GM21447 (cell line): ENCODE measurements around the gene SMARCB1.

Experiments used
- ATAC-seq: cut with Tn5 transposase; IDR thresholded peaks from one replicate; pipeline ENCODE4 v1.9.1; 2021; ENCODE audit not compliant: unreplicated experiment

Gene SMARCB1

DNA sequence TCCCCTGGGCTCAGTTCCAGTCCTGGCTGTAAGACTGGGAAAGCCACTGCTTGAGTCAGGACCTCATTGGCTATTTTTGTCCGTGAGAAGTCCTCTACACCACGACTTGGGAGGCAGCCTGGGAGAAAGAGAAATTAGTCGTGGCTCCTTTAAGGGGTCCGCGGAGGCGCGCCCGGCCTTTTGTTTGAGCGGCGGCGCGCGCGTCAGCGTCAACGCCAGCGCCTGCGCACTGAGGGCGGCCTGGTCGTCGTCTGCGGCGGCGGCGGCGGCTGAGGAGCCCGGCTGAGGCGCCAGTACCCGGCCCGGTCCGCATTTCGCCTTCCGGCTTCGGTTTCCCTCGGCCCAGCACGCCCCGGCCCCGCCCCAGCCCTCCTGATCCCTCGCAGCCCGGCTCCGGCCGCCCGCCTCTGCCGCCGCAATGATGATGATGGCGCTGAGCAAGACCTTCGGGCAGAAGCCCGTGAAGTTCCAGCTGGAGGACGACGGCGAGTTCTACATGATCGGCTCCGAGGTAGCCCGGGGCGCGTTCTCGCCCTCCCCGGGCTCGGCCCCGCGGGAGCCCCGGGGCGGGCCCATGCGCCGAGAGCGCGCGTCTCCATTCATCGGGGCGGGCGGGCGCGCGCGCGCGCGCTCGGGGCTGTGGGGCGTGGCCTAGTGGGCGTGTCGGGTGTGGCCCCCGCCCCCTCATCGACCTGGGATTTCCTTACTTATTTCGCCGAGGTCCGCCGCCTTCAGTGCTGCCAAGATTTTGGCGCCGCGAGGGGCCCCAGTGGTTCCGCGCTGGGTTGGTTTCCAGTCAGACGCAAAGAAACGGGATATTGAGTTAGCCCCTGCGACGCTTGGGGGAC, at the start of gene SMARCB1:
TSS of gene SMARCB1 (plus strand) at position 215 of the 848 bp plus-strand sequence. CDS start at position 419, 204 bp downstream.
- peak; percentile 61 for ATAC-seq

DNA sequence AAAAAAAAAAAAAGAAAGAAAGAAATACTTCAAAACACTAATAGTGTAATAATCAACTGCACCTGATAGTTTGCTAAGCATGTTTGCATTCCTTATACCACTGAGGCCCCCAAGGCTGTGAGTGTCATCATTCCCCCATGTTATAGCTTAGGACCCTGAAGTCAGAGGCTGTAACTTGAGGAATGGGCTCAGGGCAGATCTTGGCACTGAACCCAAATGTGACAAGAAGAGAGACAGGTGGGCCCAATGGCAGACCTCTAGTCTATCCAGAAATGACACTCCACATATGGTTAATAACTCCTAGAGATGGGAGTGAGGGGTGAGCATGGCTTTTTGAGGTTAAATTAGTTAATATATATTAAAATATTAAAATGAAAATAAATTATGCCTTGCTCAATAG, 49.1 kb upstream of the SMARCB1 start:
- no peak for ATAC-seq

DNA sequence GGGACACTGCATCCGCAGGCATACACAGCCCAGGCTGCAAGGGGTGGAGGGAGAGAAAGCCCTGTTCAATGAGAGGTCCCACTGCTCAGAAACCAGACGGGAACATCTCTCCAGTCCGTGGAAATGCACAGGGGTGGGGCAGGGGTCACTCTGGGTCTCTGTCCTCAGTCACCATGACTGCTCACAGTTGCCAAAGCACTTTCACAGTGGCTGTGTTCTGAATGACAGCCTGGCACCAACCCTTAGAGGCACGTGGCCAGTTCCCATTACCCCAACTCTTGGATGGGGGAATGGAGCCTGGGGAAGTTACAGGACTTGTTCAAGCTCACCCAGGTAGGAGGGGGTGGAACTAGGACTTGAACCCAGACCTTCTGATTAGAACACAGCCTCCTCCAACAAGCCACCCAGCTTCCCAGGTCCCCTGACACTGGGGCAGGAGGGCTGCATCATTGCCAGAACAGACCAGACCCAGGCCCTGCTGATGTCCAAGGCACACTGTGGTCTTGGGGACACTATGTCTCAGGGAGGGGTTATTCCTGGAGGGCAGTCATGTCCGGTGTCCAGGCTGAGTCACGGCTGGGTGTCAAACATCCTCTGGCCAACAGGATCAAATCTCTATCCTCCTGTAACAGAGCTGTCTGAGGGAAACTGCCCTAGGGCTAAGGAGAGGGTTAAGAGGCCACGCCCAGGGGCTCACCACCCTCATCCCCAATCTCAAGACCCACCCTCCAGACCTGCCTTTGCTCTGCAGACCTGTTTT, 44.1 kb upstream of the SMARCB1 start:
- ATAC-seq: no peak

DNA sequence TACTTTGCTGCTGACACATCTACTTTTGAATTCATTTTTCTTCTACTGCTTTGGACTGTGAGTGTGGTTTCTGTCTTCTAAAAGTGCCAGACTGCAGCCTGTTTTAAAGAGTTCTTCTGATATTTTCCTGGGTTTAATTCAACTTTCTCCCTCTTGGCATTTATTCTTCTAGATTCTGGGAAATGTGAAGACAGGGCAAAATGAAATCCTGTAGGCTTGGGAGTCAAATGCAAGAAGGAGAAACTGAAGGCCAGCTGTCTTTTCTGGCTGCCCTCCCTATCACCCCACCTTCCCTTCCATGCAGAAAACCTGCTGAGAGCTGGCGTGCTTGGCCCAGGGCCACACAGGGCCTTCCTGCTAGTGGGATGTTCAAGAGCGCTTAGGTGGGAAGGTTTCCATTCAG, 43.5 kb upstream of the SMARCB1 start:
- ATAC-seq: no peak

DNA sequence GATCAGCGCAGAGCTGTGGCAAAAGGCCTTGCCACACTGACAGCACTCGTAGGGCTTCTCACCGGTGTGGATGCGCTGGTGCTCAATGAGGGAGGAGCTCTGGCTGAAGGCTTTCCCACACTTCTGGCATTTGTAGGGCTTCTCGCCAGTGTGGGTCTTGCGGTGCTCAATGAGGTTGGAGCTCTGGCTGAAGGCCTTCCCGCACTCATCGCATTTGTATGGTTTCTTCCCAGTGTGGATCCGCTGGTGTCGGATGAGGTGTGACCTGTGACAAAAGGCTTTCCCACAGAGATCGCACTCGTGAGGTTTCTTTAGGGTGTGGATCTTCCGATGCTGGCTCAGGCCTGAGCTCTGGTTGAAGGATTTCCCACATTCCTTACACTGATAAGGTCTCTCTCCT, 42.8 kb upstream of the SMARCB1 start:
- ATAC-seq: no peak

DNA sequence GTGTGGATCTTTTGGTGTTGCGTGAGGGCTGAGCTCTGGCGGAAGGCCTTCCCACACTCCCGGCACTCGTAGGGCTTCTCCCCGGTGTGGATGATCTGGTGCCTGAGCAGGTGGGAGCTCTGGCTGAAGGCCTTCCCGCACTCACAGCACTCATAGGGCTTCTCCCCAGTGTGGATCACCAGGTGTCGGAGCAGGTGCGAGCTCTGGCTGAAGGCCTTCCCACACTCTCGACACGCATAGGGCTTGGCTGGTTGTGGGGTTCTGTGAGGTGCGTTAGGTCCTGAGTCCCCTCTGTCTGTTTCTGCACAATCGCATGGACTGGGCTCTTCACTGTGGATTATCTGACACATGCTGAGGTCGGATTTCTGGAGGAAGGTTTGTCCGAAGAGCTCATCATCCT, 42.3 kb upstream of the SMARCB1 start:
- ATAC-seq: no peak

DNA sequence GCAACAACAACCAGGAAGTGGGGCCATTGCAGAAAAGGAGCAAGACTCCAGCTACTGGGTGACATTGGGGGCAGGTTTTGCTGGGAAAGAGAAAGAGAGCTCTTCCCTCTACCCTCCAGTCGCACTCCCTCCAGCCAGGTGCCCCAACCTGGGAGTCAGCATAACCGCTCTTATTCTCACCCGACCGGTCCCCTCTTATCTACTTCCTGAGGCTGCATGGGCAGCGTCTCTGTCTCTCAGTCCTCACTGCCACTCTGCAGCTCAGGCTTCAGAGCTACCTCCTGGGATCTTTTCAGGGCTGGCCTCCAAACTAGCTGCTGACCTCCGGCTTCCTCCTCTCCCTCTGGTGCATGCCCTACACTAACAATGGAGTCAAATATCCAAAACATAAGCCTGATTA, 41.0 kb upstream of the SMARCB1 start:
- no peak for ATAC-seq

DNA sequence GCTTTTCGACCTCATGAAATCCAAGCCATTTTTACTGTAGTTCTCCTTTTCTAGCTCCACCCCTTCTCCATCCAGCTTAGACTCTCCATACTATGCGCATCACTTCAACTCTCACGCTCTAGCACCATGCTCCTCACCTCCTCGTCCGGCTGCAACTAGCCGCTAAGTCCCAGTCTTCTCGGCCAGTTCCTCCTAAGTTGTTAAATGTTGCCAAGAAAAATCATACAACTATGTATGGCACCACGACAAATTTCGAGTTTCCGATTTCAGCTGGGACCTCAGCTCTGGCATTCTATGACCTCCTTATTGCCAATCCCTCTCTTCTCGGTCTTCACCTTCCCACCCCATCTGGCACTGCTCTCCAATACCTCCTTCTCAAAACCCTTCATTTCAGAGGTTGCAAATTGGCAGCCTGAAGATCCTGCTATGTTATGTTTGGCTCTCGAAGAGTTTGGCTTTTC, 36.9 kb upstream of the SMARCB1 start:
- no peak for ATAC-seq

DNA sequence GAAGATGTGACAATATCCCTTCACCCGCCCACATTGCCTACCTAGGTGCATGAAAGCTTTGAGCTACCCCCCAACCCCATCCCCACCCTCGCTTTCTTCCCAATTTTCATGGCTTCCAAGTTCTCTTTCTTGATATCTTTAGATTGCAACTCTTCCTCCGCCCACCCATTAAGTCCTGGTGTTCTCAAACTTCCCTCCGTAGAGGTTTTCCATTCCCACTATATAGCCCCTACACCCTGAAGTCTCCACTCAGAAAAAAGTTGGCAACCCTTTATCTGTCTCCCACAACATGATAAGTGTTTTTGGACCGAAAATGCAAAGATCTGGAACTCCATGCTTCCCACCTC, 36.4 kb upstream of the SMARCB1 start:
- ATAC-seq: no peak

DNA sequence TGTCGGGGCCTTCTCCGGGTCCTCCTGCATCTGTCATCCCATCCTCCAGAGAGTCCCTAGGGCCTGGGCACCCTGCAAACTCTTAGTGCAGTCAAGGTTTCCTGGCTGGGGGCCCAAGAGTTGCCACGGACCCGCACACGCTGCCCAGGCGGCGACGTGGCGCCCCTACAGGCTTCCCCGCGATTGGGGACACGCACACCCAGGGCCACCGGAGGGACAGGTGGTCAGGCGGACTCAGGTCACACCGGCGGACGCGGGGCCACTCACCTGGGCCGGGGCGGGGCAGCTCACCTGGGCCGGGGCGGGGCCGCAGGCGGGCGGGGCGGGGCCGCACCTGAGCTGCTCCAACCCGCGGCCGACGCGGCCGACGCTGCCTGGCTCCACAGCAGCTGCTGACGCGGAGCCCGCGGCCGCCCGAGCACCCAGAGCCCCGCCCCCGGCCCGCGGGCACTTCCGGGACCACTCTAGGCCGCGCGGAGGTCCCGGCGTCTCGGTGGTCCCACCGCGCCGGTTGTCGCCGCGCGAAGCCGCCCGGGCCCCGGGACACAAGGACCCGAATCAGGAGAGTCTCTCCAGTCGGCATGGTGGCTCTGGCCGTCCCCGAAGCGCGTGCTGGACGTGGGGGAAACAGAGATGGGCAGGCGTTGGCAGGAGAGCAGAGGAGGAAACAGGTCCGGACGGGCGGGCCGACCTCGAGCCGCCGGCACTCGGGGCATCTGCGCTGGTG, 35.9 kb upstream of the SMARCB1 start, which contains the start of gene ZNF70:
TSS of gene ZNF70 (minus strand) at position 399 of the 727 bp plus-strand sequence. CDS start 5,972 bp downstream, outside the sequence.
- ATAC-seq: no peak

DNA sequence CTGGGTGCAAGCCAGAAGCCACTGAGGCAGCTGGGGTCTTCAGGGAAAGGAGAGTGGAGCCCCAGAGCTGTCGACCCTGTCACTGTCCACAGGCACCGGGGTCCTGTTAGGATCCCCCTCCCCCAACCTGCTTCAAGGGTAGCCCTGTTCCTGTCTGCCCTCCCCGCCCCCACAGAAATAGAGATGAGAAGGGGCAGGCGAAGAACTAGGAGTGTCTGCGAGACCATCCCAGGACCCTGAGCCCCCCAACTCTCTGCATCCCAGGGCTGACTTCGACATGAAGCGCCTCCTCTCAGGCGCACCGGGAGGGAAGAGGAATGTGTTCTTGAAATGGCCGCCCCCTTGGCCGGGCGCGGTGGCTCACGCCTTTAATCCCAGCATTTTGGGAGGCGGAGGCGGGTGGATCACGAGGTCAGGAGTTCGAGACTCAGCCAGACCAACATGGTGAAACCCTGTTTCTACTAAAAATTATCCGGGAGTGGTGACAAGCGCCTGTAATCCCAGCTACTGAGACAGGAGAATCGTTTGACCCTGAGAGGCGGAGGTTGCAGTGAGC, 35.2 kb upstream of the SMARCB1 start:
- ATAC-seq: no peak

DNA sequence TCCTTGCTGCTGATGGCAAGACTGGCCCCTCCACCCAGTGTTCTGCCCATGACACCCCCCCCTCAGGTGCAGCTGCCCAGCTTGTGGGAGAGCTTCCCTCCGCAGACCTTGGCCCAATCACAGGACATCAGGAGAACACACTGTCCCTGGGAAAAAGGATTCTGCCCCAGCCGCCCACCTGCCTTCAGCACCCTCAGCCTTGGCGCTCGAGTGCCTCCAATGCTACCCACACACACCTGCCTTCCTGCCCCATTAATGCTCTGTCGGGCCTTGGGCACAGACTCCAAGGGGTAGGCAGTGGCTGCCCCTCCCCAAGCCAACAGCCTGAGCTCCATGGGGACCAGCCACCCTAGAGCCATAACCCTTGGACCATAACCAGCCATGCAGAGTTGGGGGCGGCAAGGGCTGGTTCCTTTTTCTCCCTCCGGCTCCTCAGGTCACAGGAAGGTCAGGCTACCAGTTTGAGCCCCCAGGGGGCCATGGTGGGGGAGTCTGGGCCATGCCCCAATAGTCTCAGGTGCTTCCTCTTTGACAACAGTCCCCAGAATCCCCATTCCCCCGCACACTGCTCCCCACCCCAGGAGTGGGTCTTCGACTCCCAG, 34.6 kb upstream of the SMARCB1 start:
- peak; percentile 41 for ATAC-seq

DNA sequence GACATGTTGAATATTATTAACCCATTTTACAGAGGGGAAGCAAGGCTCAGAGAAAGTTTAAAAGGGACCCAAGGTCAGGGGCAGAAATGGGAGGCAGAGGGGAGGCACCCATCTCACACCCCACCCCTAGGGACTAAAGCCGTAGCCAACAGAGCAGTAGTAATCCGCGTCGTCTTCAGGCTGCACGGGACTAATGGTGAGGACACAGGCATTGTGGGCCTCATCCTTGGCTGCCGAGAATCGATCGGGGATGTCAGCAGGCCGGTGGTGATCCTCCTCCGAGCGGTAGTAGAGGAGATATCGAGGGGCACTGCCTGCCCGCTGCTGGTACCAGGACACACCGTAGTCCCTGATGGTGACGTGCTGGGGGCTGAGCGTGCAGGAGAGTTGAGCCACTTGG, 34.0 kb upstream of the SMARCB1 start:
- peak; percentile 29 for ATAC-seq

DNA sequence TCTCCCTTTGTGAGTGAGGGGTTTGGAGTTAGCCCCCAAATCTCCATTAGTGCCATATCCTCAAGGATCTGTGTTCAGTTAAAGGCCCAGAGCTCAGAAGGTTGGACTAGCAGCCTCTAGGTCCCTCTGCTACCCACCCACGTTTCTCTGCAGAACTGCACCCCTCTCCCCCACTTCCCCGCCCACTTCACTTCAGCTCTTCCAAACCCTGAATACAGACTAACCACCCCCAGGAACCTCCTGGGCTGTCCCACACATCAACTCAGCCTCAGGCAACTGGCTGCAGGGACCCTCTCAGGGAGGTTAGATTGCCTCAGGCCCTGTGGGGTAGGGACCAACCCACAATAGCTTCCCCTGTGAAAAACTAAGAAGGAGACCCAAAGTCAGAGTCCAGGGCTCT, 33.4 kb upstream of the SMARCB1 start:
- no peak for ATAC-seq

DNA sequence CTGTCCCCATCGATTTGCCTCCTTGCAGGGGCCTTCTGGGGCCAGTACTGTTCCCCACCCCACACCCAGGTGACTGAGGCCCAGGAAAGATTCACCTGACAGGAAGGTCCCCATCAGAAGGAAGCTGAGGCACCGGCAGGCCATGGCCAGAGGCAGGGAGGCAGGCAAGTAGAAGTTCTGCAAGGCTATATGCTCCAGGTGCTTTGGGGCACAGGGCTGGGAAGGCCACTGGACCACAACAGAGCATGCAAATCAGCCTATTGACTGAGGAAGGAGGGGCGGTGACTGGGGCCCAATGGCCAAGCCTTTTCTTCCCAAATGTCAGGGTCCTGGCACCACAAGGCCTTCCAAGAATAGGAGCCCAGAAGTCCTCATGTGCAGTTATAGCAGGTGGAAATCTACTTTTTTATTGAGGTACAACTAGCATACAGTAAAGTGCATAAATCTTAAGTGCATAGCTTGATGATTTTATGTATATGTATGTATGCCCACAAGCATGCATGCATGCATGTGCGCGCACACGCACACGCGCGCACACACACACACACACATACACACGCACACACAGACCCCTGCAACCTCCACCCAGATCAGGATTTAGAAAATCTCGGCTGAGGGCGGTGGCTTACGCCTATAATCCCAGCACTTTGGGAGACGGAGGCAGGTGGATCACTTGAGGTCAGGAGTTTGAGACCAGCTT, 32.4 kb upstream of the SMARCB1 start, which contains the start of gene VPREB3:
TSS of gene VPREB3 (minus strand) at position 206 of the 700 bp plus-strand sequence. CDS start at position 144, 62 bp downstream.
- no peak for ATAC-seq

DNA sequence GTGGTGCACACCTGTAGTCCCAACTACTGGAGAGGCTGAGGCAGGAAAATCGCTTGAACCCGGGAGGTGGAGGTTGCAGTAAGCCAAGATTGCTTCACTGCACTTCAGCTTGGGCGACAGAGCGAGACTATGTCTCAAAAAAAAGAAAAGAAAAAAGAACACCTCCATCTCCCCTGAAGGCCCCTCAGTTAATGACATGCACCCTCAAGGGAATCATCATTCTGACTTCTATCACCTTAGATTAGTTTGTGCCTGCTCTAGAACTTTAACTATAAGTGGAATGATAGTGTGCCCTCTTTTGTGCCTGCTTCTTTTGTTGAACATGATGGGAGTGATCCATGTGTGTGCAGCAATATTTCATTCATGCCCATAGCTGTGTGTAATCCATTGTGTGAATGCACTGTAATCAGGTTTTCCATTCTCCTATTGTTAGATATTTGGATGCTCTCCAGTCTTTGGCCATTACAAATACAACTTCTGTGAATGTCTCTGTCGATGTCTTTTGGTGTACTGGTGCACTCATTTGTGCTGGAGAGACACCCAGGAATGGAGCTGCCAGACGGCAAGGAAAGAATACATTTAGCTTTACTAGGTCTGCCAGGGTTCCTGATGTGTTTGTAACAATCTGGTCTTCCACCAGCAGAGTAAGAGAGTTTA, 31.7 kb upstream of the SMARCB1 start:
- no peak for ATAC-seq

DNA sequence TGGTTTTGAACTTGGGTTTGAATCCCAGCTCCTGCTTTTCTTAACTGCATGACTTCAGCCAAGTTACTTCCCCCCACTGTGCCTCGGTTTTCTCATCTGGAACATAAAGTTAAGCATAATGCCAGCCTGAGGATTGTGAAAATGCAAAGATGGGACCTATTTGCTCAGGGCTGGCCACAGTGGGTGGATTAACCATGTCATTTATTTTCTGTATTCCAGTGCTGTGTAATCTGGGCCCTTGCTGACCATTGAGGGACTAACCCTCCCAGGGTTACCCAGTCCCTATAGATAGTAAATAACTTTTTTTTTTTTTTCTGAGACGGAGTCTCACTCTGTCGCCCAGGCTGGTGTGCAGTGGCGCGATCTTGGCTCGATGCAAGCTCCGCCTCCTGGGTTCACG, 31.1 kb upstream of the SMARCB1 start:
- ATAC-seq: no peak

DNA sequence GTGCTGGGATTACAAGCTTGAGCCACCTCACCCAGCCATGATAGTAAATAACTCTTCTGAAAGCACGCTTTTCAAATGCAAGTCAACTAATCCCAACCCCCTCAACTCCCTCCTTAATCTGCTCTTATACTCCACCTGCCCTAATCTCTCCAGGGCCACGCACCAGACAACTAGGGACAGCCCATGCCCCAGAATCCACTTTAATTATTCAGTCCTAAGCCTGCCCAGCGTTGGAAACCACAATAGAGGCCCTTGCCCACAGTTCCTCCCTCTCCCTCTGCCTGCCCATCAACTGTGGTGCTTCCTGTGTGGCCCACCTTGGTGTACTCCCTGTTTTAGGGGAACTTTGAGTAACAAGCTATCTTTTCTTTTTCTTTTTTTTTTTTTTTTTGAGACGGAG, 29.9 kb upstream of the SMARCB1 start:
- no peak for ATAC-seq

DNA sequence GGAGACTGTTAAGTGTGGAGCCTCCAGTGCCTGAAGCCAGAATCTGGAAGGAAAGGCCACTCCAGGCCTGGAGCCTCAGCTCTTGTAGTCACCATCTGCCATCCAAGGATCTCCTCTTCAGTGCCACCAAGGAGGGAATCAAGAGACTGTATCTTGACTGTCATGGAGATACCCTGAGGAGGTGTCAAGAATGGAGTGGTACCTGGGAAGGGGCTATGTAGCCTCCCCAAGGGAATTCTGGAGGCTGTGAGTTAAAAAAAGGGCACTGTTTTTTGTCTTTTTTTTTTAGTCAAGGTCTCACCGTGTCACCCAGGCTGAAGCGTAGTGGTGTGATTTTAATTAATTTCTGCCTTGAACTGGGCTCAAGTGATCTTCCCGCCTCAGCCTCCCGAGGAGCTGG, 27.2 kb upstream of the SMARCB1 start:
- no peak for ATAC-seq
